IMR-90 (cell line): ENCODE results near the gene HCN4. TPM values are rescaled to one million over a fixed set of nuclear protein-coding genes. Genes with fewer than 3 reads are reported as not detected.

Source experiments
- ATAC-seq: fragments of 200-7000 bp; cut with Tn5 transposase; 2 replicates; pipeline ENCODE4 v1.9.1; 2020; ENCODE audit warnings: low read depth, mild to moderate bottlenecking, moderate library complexity
- BruUV-seq: library from RNA; stranded (reverse); fragments of 400-500 nt; replicated peaks from 2 replicates; lab custom pipeline; 2021; lab: Mats Ljungman, UMichigan
- CTCF ChIA-PET: fragments of 300-600 bp; formaldehyde crosslinking; extraction: SDS; loops from one replicate; lab custom pipeline; 2021; ENCODE audit warnings: antibody characterized with exemption; lab: Yijun Ruan, JAX
- POLR2A ChIA-PET: fragments of 300-600 bp; sonication (Branson Sonifier 250); formaldehyde crosslinking; loops from one replicate; lab custom pipeline; 2022; ENCODE audit warnings: antibody characterized with exemption; ENCODE audit not compliant: unreplicated experiment; lab: Charles Lee
- DNase-seq: peaks from one replicate; pipeline ENCODE4 v3.0.0; 2013
- H2AFZ ChIP-seq: replicated peaks from 2 replicates; pipeline ENCODE3; 2013; ENCODE audit warnings: low read length, mild to moderate bottlenecking; ENCODE audit not compliant: poor library complexity
- H2AK5ac ChIP-seq: 2 replicates; pipeline ENCODE4 v1.6.1; 2013; ENCODE audit warnings: low read depth, low read length, inconsistent platforms
- H2AK9ac ChIP-seq: replicated peaks from 2 replicates; pipeline ENCODE3; 2013; ENCODE audit warnings: mild to moderate bottlenecking, low read depth, low read length, moderate library complexity; ENCODE audit not compliant: poor library complexity
- H2BK120ac ChIP-seq: 2 replicates; pipeline ENCODE4 v1.6.1; 2013; ENCODE audit warnings: low read depth, low read length, inconsistent platforms
- H2BK15ac ChIP-seq: 3 replicates; pipeline ENCODE4 v1.6.1; 2013; ENCODE audit warnings: low read depth, low read length, inconsistent platforms
- H2BK20ac ChIP-seq: 2 replicates; pipeline ENCODE4 v1.6.1; 2013; ENCODE audit warnings: low read depth, mild to moderate bottlenecking, inconsistent platforms, low read length, moderate library complexity
- H2BK5ac ChIP-seq: 2 replicates; pipeline ENCODE4 v1.6.1; 2013; ENCODE audit warnings: mild to moderate bottlenecking, low read depth, low read length, inconsistent platforms; ENCODE audit not compliant: poor library complexity, severe bottlenecking
- H3K14ac ChIP-seq: replicated peaks from 2 replicates; pipeline ENCODE4 v1.6.1; 2013; ENCODE audit warnings: low read depth, low read length, inconsistent platforms
- H3K18ac ChIP-seq: 2 replicates; pipeline ENCODE4 v1.6.1; 2013; ENCODE audit warnings: low read depth, low read length, control low read depth
- H3K23ac ChIP-seq: 2 replicates; pipeline ENCODE4 v1.6.1; 2013; ENCODE audit warnings: low read depth, low read length, inconsistent platforms
- H3K27ac ChIP-seq: 2 replicates; pipeline ENCODE4 v1.5.1; 2013; ENCODE audit warnings: mild to moderate bottlenecking, control low read depth, low read length; ENCODE audit not compliant: insufficient read depth
- H3K27me3 ChIP-seq: 2 replicates; pipeline ENCODE4 v1.6.1; 2013; ENCODE audit warnings: low read length; ENCODE audit not compliant: control insufficient read depth, insufficient read depth
- H3K36me3 ChIP-seq: 2 replicates; pipeline ENCODE4 v1.6.1; 2013; ENCODE audit warnings: low read length, mixed read lengths; ENCODE audit not compliant: control insufficient read depth, insufficient read depth
- H3K4ac ChIP-seq: 2 replicates; pipeline ENCODE4 v1.6.1; 2013; ENCODE audit warnings: low read depth, low read length, inconsistent platforms
- H3K4me1 ChIP-seq: 2 replicates; pipeline ENCODE4 v1.6.1; 2013; ENCODE audit warnings: low read length, mixed read lengths; ENCODE audit not compliant: control insufficient read depth, insufficient read depth
- H3K4me2 ChIP-seq: 2 replicates; pipeline ENCODE4 v1.6.1; 2013; ENCODE audit warnings: low read depth, mild to moderate bottlenecking, control low read depth, low read length, moderate library complexity
- H3K4me3 ChIP-seq: 2 replicates; pipeline ENCODE4 v1.5.1; 2013; ENCODE audit warnings: low read depth, mild to moderate bottlenecking, control low read depth, low read length, moderate library complexity; ENCODE audit not compliant: insufficient read depth
- H3K56ac ChIP-seq: 2 replicates; pipeline ENCODE4 v1.6.1; 2013; ENCODE audit warnings: low read length, inconsistent platforms; ENCODE audit not compliant: insufficient read depth; ENCODE audit errors: extremely low read depth
- H3K79me1 ChIP-seq, 2 experiments: 2 replicates each; pipeline ENCODE4 v1.6.1; 2013; ENCODE audit warnings: low read length in 2 of 2, inconsistent platforms in 1 of 2, low read depth in 1 of 2
- H3K9ac ChIP-seq: 2 replicates; pipeline ENCODE4 v1.6.1; 2013; ENCODE audit warnings: low read depth, low read length, control low read depth
- H3K9me1 ChIP-seq: 2 replicates; pipeline ENCODE4 v1.6.1; 2013; ENCODE audit warnings: low read length, inconsistent platforms; ENCODE audit not compliant: insufficient read depth
- H3K9me3 ChIP-seq: 2 replicates; pipeline ENCODE4 v1.6.1; 2013; ENCODE audit warnings: low read length; ENCODE audit not compliant: control insufficient read depth, insufficient read depth
- H4K20me1 ChIP-seq: 2 replicates; pipeline ENCODE4 v1.6.1; 2013; ENCODE audit warnings: low read length, inconsistent platforms; ENCODE audit not compliant: insufficient read depth
- H4K5ac ChIP-seq: 2 replicates; pipeline ENCODE4 v1.6.1; 2013; ENCODE audit warnings: mild to moderate bottlenecking, low read depth, low read length, control low read depth
- H4K8ac ChIP-seq, 2 experiments: 2 replicates each; pipeline ENCODE4 v1.6.1; 2013; ENCODE audit warnings: low read depth in 2 of 2, low read length in 2 of 2, control low read depth in 1 of 2, inconsistent platforms in 1 of 2
- H4K91ac ChIP-seq: 2 replicates; pipeline ENCODE4 v1.6.1; 2013; ENCODE audit warnings: low read depth, low read length, inconsistent platforms; ENCODE audit not compliant: insufficient read depth
- BHLHE40 ChIP-seq: fragments of 150-350 bp; IDR thresholded peaks from 2 replicates; pipeline ENCODE4 v1.6.1; 2016; ENCODE audit warnings: mild to moderate bottlenecking, low read depth, low read length
- CEBPB ChIP-seq: IDR thresholded peaks from 2 replicates; pipeline ENCODE4 v1.6.1; 2012; ENCODE audit warnings: low read depth, low read length, improper control_type of control experiment
- CHD1 ChIP-seq: IDR thresholded peaks from 2 replicates; pipeline ENCODE4 v1.6.1; 2012; ENCODE audit warnings: low read depth, low read length, improper control_type of control experiment
- FOS ChIP-seq: fragments of 150-350 bp; IDR thresholded peaks from 2 replicates; pipeline ENCODE4 v1.6.1; 2016; ENCODE audit warnings: low read depth, low read length
- MAFK ChIP-seq: IDR thresholded peaks from 2 replicates; pipeline ENCODE4 v1.6.1; 2012; ENCODE audit warnings: low read depth, low read length, improper control_type of control experiment
- MAZ ChIP-seq: IDR thresholded peaks from 2 replicates; pipeline ENCODE4 v1.6.1; 2012; ENCODE audit warnings: low read depth, mild to moderate bottlenecking, low read length, improper control_type of control experiment, moderate library complexity, borderline replicate concordance
- MXI1 ChIP-seq: IDR thresholded peaks from 2 replicates; pipeline ENCODE4 v1.6.1; 2012; ENCODE audit warnings: low read depth, mild to moderate bottlenecking, low read length, moderate library complexity, borderline replicate concordance
- NFE2L2 ChIP-seq: fragments of 150-350 bp; IDR thresholded peaks from 2 replicates; pipeline ENCODE4 v1.6.1; 2016; ENCODE audit warnings: low read depth, mild to moderate bottlenecking, low read length
- POLR2A ChIP-seq: IDR thresholded peaks from 2 replicates; pipeline ENCODE4 v1.6.1; 2012; ENCODE audit warnings: mild to moderate bottlenecking, low read depth, low read length
- RAD21 ChIP-seq: IDR thresholded peaks from 2 replicates; pipeline ENCODE4 v1.6.1; 2012; ENCODE audit warnings: low read length, improper control_type of control experiment
- RCOR1 ChIP-seq: IDR thresholded peaks from 2 replicates; pipeline ENCODE4 v1.6.1; 2012; ENCODE audit warnings: mild to moderate bottlenecking, low read length, improper control_type of control experiment; ENCODE audit not compliant: insufficient replicate concordance
- RFX5 ChIP-seq: IDR thresholded peaks from 2 replicates; pipeline ENCODE4 v1.8.0; 2012; ENCODE audit warnings: low read depth, mild to moderate bottlenecking, low read length, moderate library complexity
- SMC3 ChIP-seq: fragments of 150-350 bp; IDR thresholded peaks from 2 replicates; pipeline ENCODE4 v1.6.1; 2016; ENCODE audit warnings: low read depth, mild to moderate bottlenecking, antibody characterized with exemption, low read length, moderate library complexity
- WGBS, 2 experiments: methylation state at CpG; one replicate each; pipeline versions ENCODE4 v1.1.5 to v1.1.7; 2013; ENCODE audit warnings: missing lambda C conversion rate in 2 of 2; ENCODE audit not compliant: insufficient read length in 1 of 2; ENCODE audit errors: extremely low coverage in 2 of 2; 5-methylcytosine and 5-hydroxymethylcytosine counted together
- dilution Hi-C: fragments of 300-500 bp; cut with HindIII; formaldehyde crosslinking; loops from one replicate; pipeline ENCODE4 v1.14.3; 2018; ENCODE audit warnings: low sequenced_read_pairs; ENCODE audit not compliant: unreplicated experiment
- in situ Hi-C: fragments of 300-500 bp; cut with MboI; formaldehyde crosslinking; loops from 3 replicates; pipeline ENCODE4 v1.14.3; 2019; ENCODE audit warnings: low sequenced_read_pairs, inconsistent platforms, mixed read lengths
- intact Hi-C: fragments of 100-400 bp; cut with micrococcal nuclease; formaldehyde crosslinking; loops from 2 replicates; pipeline ENCODE4 v1.10.0; 2022
- polyA plus RNA-seq, 3 experiments: library from polyadenylated mRNA; depleted of rRNA; stranded (reverse); fragments of >200 nt; gene quantifications; 2 replicates each; pipeline ENCODE4 v1.2.3, GENCODE V29; 2012; ENCODE audit warnings: low replicate concordance in 1 of 3
- total RNA-seq: library from RNA; depleted of rRNA; stranded (reverse); fragments of >200 nt; gene quantifications from 2 replicates; pipeline ENCODE4 v1.2.3, GENCODE V29; 2012
- TF ChIP-seq, protein P1 (sequence below): conservative IDR thresholded peaks from 2 replicates; pipeline ENCODE4 v1.5.1; 2012; ENCODE audit warnings: mild to moderate bottlenecking, low read depth, low read length, improper control_type of control experiment
- TF ChIP-seq, protein P2 (sequence below): fragments of 150-350 bp; IDR thresholded peaks from 2 replicates; pipeline ENCODE4 v1.6.1; 2017; ENCODE audit warnings: mild to moderate bottlenecking, antibody characterized with exemption, low read length, low read depth
- TF ChIP-seq, protein P3 (sequence below): fragments of 150-350 bp; IDR thresholded peaks from 2 replicates; pipeline ENCODE4 v1.6.1; 2016; ENCODE audit warnings: low read depth, mild to moderate bottlenecking, low read length, moderate library complexity, borderline replicate concordance

Gene HCN4
- total and polyA plus RNA-seq, 2 of the 4 experiments (the other 2 are of a cell fraction), result not detected

DNA sequence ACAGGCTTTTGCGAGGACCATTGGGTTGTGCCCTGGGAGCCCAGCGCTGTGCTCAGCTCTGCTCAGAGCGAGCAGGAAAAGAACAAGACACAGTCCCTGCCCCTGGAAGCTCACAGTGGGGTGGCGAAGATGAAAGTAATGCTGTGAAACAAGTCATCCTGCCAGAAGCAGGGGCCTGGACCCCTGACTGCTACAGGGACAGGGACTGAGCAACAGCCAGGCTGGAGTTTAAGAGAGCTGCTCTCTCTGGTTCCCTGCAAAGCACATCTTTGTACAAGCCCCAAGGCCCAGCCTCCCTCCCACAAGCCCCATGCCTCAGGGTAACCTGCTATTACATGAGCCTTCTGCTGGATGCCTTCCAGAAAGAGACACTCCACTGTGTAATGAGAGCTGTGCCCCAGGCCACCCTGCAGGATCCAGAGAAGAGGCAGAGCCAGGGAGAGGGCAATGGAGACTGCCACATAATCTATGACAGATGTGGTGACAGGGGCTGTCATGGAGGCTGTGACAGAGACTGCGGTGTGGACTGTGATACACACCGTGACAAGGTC is 7.1 kb upstream of the HCN4 start:
- no peak overlapping the region for H4K5ac ChIP-seq
- H3K23ac ChIP-seq, result no peak overlapping the region
- H2BK15ac ChIP-seq, result no peak overlapping the region
- 44% methylated on average over 2 of the region's 6 CpGs; no CpG with 5 or more reads in 1 of the 2 experiments for WGBS, 2 experiments
- DNase-seq, result no peak
- no peaks in the 10 kb centered on the region for H4K20me1 ChIP-seq
- H2BK20ac ChIP-seq, result no peak overlapping the region
- no peak overlapping the region for H4K8ac ChIP-seq
- BruUV-seq, result no TSS peak
- H3K9me1 ChIP-seq, result no peaks in the 10 kb centered on the region
- no peak overlapping the region for H2BK5ac ChIP-seq
- no peak overlapping the region for H3K4ac ChIP-seq
- in situ Hi-C loops (no loop called here), dilution Hi-C loops (no loop called here), intact Hi-C loops (no loop called here)
- CTCF ChIA-PET, result no interaction called here
- no peaks in the 10 kb centered on the region for H3K4me1 ChIP-seq
- no peak overlapping the region for H3K27ac ChIP-seq
- peaks cover 66% of the 10 kb centered on the region for H3K27me3 ChIP-seq
- ATAC-seq, result no peak
- no peak overlapping the region for H4K91ac ChIP-seq
- H3K56ac ChIP-seq, result no peak overlapping the region
- H3K36me3 ChIP-seq, result no peaks in the 10 kb centered on the region
- H3K4me2 ChIP-seq, result no peak overlapping the region
- POLR2A ChIA-PET, result no interaction called here
- no peak overlapping the region for H3K14ac ChIP-seq
- H3K9ac ChIP-seq, result no peak overlapping the region
- no peak overlapping the region for H3K4me3 ChIP-seq
- H2AK9ac ChIP-seq, result no peak overlapping the region
- no peak for TF ChIP-seq FOS
- TF ChIP-seq, protein P1, sequence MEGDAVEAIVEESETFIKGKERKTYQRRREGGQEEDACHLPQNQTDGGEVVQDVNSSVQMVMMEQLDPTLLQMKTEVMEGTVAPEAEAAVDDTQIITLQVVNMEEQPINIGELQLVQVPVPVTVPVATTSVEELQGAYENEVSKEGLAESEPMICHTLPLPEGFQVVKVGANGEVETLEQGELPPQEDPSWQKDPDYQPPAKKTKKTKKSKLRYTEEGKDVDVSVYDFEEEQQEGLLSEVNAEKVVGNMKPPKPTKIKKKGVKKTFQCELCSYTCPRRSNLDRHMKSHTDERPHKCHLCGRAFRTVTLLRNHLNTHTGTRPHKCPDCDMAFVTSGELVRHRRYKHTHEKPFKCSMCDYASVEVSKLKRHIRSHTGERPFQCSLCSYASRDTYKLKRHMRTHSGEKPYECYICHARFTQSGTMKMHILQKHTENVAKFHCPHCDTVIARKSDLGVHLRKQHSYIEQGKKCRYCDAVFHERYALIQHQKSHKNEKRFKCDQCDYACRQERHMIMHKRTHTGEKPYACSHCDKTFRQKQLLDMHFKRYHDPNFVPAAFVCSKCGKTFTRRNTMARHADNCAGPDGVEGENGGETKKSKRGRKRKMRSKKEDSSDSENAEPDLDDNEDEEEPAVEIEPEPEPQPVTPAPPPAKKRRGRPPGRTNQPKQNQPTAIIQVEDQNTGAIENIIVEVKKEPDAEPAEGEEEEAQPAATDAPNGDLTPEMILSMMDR, result no peak
- no peak for TF ChIP-seq SMC3
- TF ChIP-seq MAFK, result no peak
- no peak for TF ChIP-seq RCOR1
- TF ChIP-seq BHLHE40, result no peak
- TF ChIP-seq RAD21, result no peak
- TF ChIP-seq POLR2A, result no peak
- no peak for TF ChIP-seq RFX5
- TF ChIP-seq NFE2L2, result no peak
- no peak for TF ChIP-seq MAZ
- TF ChIP-seq, protein P2, sequence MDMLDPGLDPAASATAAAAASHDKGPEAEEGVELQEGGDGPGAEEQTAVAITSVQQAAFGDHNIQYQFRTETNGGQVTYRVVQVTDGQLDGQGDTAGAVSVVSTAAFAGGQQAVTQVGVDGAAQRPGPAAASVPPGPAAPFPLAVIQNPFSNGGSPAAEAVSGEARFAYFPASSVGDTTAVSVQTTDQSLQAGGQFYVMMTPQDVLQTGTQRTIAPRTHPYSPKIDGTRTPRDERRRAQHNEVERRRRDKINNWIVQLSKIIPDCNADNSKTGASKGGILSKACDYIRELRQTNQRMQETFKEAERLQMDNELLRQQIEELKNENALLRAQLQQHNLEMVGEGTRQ, result no peak
- TF ChIP-seq, protein P3, sequence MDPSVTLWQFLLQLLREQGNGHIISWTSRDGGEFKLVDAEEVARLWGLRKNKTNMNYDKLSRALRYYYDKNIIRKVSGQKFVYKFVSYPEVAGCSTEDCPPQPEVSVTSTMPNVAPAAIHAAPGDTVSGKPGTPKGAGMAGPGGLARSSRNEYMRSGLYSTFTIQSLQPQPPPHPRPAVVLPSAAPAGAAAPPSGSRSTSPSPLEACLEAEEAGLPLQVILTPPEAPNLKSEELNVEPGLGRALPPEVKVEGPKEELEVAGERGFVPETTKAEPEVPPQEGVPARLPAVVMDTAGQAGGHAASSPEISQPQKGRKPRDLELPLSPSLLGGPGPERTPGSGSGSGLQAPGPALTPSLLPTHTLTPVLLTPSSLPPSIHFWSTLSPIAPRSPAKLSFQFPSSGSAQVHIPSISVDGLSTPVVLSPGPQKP, result no peak
- no peak for TF ChIP-seq MXI1
- TF ChIP-seq CHD1, result no peak
- no peak for TF ChIP-seq CEBPB
- H3K9me3 ChIP-seq, result peaks cover 4% of the 10 kb centered on the region
- no peak overlapping the region for H2BK120ac ChIP-seq
- no peak overlapping the region for H2AK5ac ChIP-seq
- H3K18ac ChIP-seq, result no peak overlapping the region
- H3K79me1 ChIP-seq, result no peaks in the 10 kb centered on the region
- no peak overlapping the region for H2AFZ ChIP-seq
